PC-9 (cell line): ENCODE data around the gene GPX3.

Experiments used
- EZH2 ChIP-seq: fragments of 200-600 bp; sonication (generic); IDR thresholded peaks from 2 replicates; pipeline ENCODE4 v1.8.0; 2017; ENCODE audit warnings: antibody characterized with exemption, low read depth
- TF ChIP-seq, protein P1 (sequence below): fragments of 200-600 bp; sonication (generic); conservative IDR thresholded peaks from 2 replicates; pipeline ENCODE4 v1.6.1; 2017; ENCODE audit warnings: mixed run types, antibody characterized with exemption, mild to moderate bottlenecking, moderate library complexity

- TF ChIP-seq, protein P1, sequence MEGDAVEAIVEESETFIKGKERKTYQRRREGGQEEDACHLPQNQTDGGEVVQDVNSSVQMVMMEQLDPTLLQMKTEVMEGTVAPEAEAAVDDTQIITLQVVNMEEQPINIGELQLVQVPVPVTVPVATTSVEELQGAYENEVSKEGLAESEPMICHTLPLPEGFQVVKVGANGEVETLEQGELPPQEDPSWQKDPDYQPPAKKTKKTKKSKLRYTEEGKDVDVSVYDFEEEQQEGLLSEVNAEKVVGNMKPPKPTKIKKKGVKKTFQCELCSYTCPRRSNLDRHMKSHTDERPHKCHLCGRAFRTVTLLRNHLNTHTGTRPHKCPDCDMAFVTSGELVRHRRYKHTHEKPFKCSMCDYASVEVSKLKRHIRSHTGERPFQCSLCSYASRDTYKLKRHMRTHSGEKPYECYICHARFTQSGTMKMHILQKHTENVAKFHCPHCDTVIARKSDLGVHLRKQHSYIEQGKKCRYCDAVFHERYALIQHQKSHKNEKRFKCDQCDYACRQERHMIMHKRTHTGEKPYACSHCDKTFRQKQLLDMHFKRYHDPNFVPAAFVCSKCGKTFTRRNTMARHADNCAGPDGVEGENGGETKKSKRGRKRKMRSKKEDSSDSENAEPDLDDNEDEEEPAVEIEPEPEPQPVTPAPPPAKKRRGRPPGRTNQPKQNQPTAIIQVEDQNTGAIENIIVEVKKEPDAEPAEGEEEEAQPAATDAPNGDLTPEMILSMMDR, result no peak
- TF ChIP-seq EZH2, result no peak
Observed at GRCh38 chr5:151062405-151063141, 42.2 kb downstream of the GPX3 start.
